Measurements from ENCODE around the gene TRAPPC14. TPM values are rescaled to one million over a fixed set of nuclear protein-coding genes. Genes with fewer than 3 reads are reported as not detected.
"Not testable (repeated sequence)": the region's sequence is repeated elsewhere in the genome, so short reads cannot be mapped to it uniquely, and the experiment has no call there.

The TRAPPC14 gene
- polyA plus RNA-seq, 1 experiment = 5.8 TPM

DNA sequence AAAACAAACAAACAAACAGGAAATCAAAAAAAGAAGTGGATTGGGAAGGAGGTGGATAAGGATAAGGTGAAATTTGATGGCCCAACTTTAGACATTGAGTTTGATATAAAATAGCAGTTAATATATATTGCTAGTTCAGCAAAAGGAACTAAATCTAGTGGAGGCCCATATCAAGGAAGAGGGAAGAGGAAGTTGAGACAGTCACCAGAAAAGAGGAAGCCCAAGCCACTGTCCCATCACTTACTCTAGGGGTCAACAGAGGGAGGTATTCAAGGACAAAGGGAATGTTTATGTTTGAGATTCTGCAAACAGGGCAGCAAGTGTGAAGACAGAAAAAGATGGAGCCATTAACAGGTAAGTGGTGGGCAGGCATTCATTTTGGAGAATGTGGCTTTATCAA, 6.1 kb downstream of the TRAPPC14 start:
- CTCF ChIA-PET = no interaction called here
- no peaks in the 10 kb centered on the region for H3K27me3 ChIP-seq (ENCODE audit: control insufficient read depth, insufficient read depth, low read length)
- DNase-seq (ENCODE audit: low read depth) = no peak
- POLR2A ChIA-PET = no interaction called here
- peaks cover 11% of the 10 kb centered on the region for H3K36me3 ChIP-seq (ENCODE audit: control insufficient read depth, insufficient read depth, low read length)
- no peak for TF ChIP-seq CTCF (IDR thresholded peaks at IDR 0.05; ENCODE audit: insufficient read depth, low read depth, low read length)
- no peak overlapping the region for H3K4me3 ChIP-seq (ENCODE audit: low read depth, low read length)

- peak within 1 kb of the TSS; percentile 67 for H3K4me3 ChIP-seq (ENCODE audit: low read depth, low read length)
- no peaks in the 10 kb centered on the region for H3K27me3 ChIP-seq (ENCODE audit: control insufficient read depth, insufficient read depth, low read length)
- POLR2A ChIA-PET = interaction anchor here (0.6 kb wide), 2 partner anchors 9 to 22 kb away, joined by 3 to 4 read pairs; partner anchors contain the start of genes MBLAC1 and TRAPPC14
- peak; percentile 98 for DNase-seq (ENCODE audit: low read depth)
- no peaks in the 10 kb centered on the region; the same call in 1 of the 2 replicates for H3K36me3 ChIP-seq (ENCODE audit: control insufficient read depth, insufficient read depth, low read length)
- CTCF ChIA-PET = interaction anchor here (0.6 to 5.6 kb wide), 5 partner anchors 8 to 201 kb away, joined by 3 to 38 read pairs (median 5); no protein-coding TSS in a partner anchor
- no peak for TF ChIP-seq CTCF (IDR thresholded peaks at IDR 0.05; ENCODE audit: insufficient read depth, low read depth, low read length)
These were observed 9.8 kb downstream of the TRAPPC14 start, which contains the start of gene LAMTOR4 for GRCh38 chr7:100148559-100149328. TSS of gene LAMTOR4 (plus strand) at chr7:100148918. CDS start at chr7:100148973, 55 bp downstream.

- Histone ChIP-seq H3K36me3 (ENCODE audit: control insufficient read depth, insufficient read depth, low read length) (no peaks in the 10 kb centered on the region; the same call in 1 of the 2 replicates), H3K27me3 (ENCODE audit: control insufficient read depth, insufficient read depth, low read length) (no peaks in the 10 kb centered on the region), H3K4me3 (ENCODE audit: low read depth, low read length) (peak overlapping the region; percentile 26)
- ChIA-PET POLR2A (interaction anchor here (0.6 kb wide), 1 partner anchor 299 kb away, joined by 10 read pairs; no protein-coding TSS in a partner anchor), CTCF (interaction anchor here (0.6 to 5.6 kb wide), 6 partner anchors 9 to 201 kb away, joined by 3 to 38 read pairs (median 4); no protein-coding TSS in a partner anchor)
- DNase-seq (ENCODE audit: low read depth) = no peak
- TF ChIP-seq CTCF (IDR thresholded peaks at IDR 0.05; ENCODE audit: insufficient read depth, low read depth, low read length) = no peak
These were observed 10.3 kb downstream of the TRAPPC14 start for GRCh38 chr7:100148225-100148558.

DNA sequence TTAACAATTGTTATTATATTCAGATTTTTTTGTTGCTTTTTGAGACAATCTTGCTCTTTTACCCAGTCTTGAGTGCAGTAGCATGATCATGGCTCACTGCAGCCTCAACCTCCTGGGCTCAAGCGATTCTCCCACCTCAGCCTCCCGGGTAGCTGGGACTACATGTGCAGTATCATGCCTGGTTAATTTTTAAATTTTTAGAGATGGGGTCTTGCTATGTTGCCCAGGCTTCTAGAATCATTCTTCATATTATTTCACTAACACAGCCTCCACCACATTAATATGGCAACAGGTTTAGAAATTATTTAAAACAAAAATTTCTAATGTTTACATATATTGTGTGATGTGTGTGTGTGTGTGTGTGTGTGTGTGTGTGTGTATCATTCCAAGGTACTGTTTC, 11.2 kb downstream of the TRAPPC14 start:
- no peak for DNase-seq (ENCODE audit: low read depth)
- H3K27me3 ChIP-seq (ENCODE audit: control insufficient read depth, insufficient read depth, low read length) = no peaks in the 10 kb centered on the region
- no peak for TF ChIP-seq CTCF (IDR thresholded peaks at IDR 0.05; ENCODE audit: insufficient read depth, low read depth, low read length)
- POLR2A ChIA-PET = no interaction called here
- CTCF ChIA-PET = interaction anchor here (0.8 to 5.6 kb wide), 3 partner anchors 11 to 70 kb away, joined by 3 to 38 read pairs (median 4); no protein-coding TSS in a partner anchor
- H3K4me3 ChIP-seq (ENCODE audit: low read depth, low read length) = no peak overlapping the region
- no peaks in the 10 kb centered on the region; the same call in 1 of the 2 replicates for H3K36me3 ChIP-seq (ENCODE audit: control insufficient read depth, insufficient read depth, low read length)

- H3K4me3 ChIP-seq (ENCODE audit: low read depth, low read length); H3K27me3 ChIP-seq (ENCODE audit: control insufficient read depth, insufficient read depth, low read length); POLR2A ChIA-PET; H3K36me3 ChIP-seq (ENCODE audit: control insufficient read depth, insufficient read depth, low read length); DNase-seq (ENCODE audit: low read depth): not testable (repeated sequence)
- CTCF ChIA-PET = interaction anchor here (5.6 kb wide), 1 partner anchor 15 kb away, joined by 38 read pairs; no protein-coding TSS in a partner anchor
These were observed 12.2 kb downstream of the TRAPPC14 start for GRCh38 chr7:100146350-100146749.

Data from BJ (cell line).